ENCODE data around the gene ZNF544. TPM values are rescaled to one million over a fixed set of nuclear protein-coding genes. Genes with fewer than 3 reads are reported as not detected.

The ZNF544 gene
- total RNA-seq, 2 donors from 2014 or later: 43.4 to 44.6 TPM

GRCh38 chr19:58277197-58277596 is 48.5 kb downstream of the ZNF544 start:
- no peak for ATAC-seq (replicated peaks)
- H3K27me3 Mint-ChIP-seq: no peaks in the 10 kb centered on the region
- no peak overlapping the region for H3K27ac Mint-ChIP-seq
- H3K36me3 Mint-ChIP-seq (ENCODE audit: low read depth): peaks cover 75% of the 10 kb centered on the region
- H3K4me3 Mint-ChIP-seq: peak overlapping the region; percentile 97
- peaks cover 3% of the 10 kb centered on the region for H3K9me3 Mint-ChIP-seq
- H3K4me1 Mint-ChIP-seq: peaks cover 20% of the 10 kb centered on the region

- peaks cover 20% of the 10 kb centered on the region for H3K4me1 Mint-ChIP-seq
Measured at GRCh38 chr19:58277748-58278540, 49.2 kb downstream of the ZNF544 start.

GRCh38 chr19:58278541-58279041 is 49.9 kb downstream of the ZNF544 start, which contains the start of gene ZNF8:
TSS of gene ZNF8 (plus strand) at chr19:58278955. CDS start at chr19:58279082, 127 bp downstream.
- peak within 1 kb of the TSS; percentile 97 for H3K4me3 Mint-ChIP-seq
- H3K36me3 Mint-ChIP-seq (ENCODE audit: low read depth): peaks cover 68% of the 10 kb centered on the region
- peaks cover 20% of the 10 kb centered on the region for H3K4me1 Mint-ChIP-seq

More at GRCh38 chr19:58277748-58278540, 49.2 kb downstream of the ZNF544 start:
- no peaks in the 10 kb centered on the region for H3K27me3 Mint-ChIP-seq
- H3K9me3 Mint-ChIP-seq: peaks cover 3% of the 10 kb centered on the region
- H3K27ac Mint-ChIP-seq: peak overlapping the region; percentile 98
- peak overlapping the region; percentile 97 for H3K4me3 Mint-ChIP-seq
- peaks cover 69% of the 10 kb centered on the region for H3K36me3 Mint-ChIP-seq (ENCODE audit: low read depth)
- no peak for ATAC-seq (replicated peaks)

GRCh38 chr19:58279042-58279924 is 50.6 kb downstream of the ZNF544 start:
- H3K36me3 Mint-ChIP-seq (ENCODE audit: low read depth): peaks cover 61% of the 10 kb centered on the region
- H3K4me3 Mint-ChIP-seq: peak overlapping the region; percentile 97
- no peaks in the 10 kb centered on the region for H3K27me3 Mint-ChIP-seq
- H3K4me1 Mint-ChIP-seq: peaks cover 20% of the 10 kb centered on the region
- ATAC-seq (replicated peaks): peak; percentile 18
- peak overlapping the region; percentile 98 for H3K27ac Mint-ChIP-seq
- H3K9me3 Mint-ChIP-seq: peaks cover 3% of the 10 kb centered on the region

More at GRCh38 chr19:58278541-58279041, 49.9 kb downstream of the ZNF544 start, which contains the start of gene ZNF8:
- Mint-ChIP-seq H3K27me3 (no peaks in the 10 kb centered on the region), H3K27ac (peak within 1 kb of the TSS; percentile 98), H3K9me3 (peaks cover 3% of the 10 kb centered on the region)
- peak; percentile 97 for ATAC-seq (replicated peaks)

- peaks cover 20% of the 10 kb centered on the region for H3K4me1 Mint-ChIP-seq
- H3K27ac Mint-ChIP-seq: peak overlapping the region; percentile 98
- H3K9me3 Mint-ChIP-seq: peaks cover 3% of the 10 kb centered on the region
- ATAC-seq (replicated peaks): no peak
- peaks cover 54% of the 10 kb centered on the region for H3K36me3 Mint-ChIP-seq (ENCODE audit: low read depth)
- H3K4me3 Mint-ChIP-seq: peak overlapping the region; percentile 97
- H3K27me3 Mint-ChIP-seq: no peaks in the 10 kb centered on the region
Measured at GRCh38 chr19:58279925-58280316, 51.2 kb downstream of the ZNF544 start.

GRCh38 chr19:58284199-58284598 is 55.5 kb downstream of the ZNF544 start:
- no peak overlapping the region for H3K4me3 Mint-ChIP-seq
- peaks cover 58% of the 10 kb centered on the region for H3K36me3 Mint-ChIP-seq (ENCODE audit: low read depth)
- H3K27me3 Mint-ChIP-seq: no peaks in the 10 kb centered on the region
- no peak overlapping the region for H3K27ac Mint-ChIP-seq
- peaks cover 15% of the 10 kb centered on the region for H3K4me1 Mint-ChIP-seq
- H3K9me3 Mint-ChIP-seq: no peaks in the 10 kb centered on the region
- ATAC-seq (replicated peaks): no peak

- H3K27me3 Mint-ChIP-seq: no peaks in the 10 kb centered on the region
- H3K4me3 Mint-ChIP-seq: no peak overlapping the region
- peaks cover 97% of the 10 kb centered on the region for H3K36me3 Mint-ChIP-seq (ENCODE audit: low read depth)
- peaks cover 6% of the 10 kb centered on the region for H3K4me1 Mint-ChIP-seq
- H3K27ac Mint-ChIP-seq: no peak overlapping the region
- peaks cover 13% of the 10 kb centered on the region for H3K9me3 Mint-ChIP-seq
- ATAC-seq (replicated peaks): no peak
Measured at GRCh38 chr19:58291943-58292342, 63.2 kb downstream of the ZNF544 start.

- no peak overlapping the region for H3K4me3 Mint-ChIP-seq
- H3K27ac Mint-ChIP-seq: no peak overlapping the region
- H3K9me3 Mint-ChIP-seq: peaks cover 13% of the 10 kb centered on the region
- no peaks in the 10 kb centered on the region for H3K27me3 Mint-ChIP-seq
- H3K4me1 Mint-ChIP-seq: peaks cover 6% of the 10 kb centered on the region
- no peak for ATAC-seq (replicated peaks)
- peaks cover 87% of the 10 kb centered on the region for H3K36me3 Mint-ChIP-seq (ENCODE audit: low read depth)
Measured at GRCh38 chr19:58294743-58295374, 66.1 kb downstream of the ZNF544 start.

GRCh38 chr19:58296104-58296503 is 67.4 kb downstream of the ZNF544 start:
- peaks cover 13% of the 10 kb centered on the region for H3K9me3 Mint-ChIP-seq
- peaks cover 87% of the 10 kb centered on the region for H3K36me3 Mint-ChIP-seq (ENCODE audit: low read depth)
- H3K4me1 Mint-ChIP-seq: peaks cover 5% of the 10 kb centered on the region
- H3K4me3 Mint-ChIP-seq: no peak overlapping the region
- no peak overlapping the region for H3K27ac Mint-ChIP-seq
- no peaks in the 10 kb centered on the region for H3K27me3 Mint-ChIP-seq
- ATAC-seq (replicated peaks): no peak

GRCh38 chr19:58300620-58301019 is 71.9 kb downstream of the ZNF544 start:
- no peak overlapping the region for H3K4me3 Mint-ChIP-seq
- H3K27ac Mint-ChIP-seq: no peak overlapping the region
- no peaks in the 10 kb centered on the region for H3K9me3 Mint-ChIP-seq
- H3K4me1 Mint-ChIP-seq: no peaks in the 10 kb centered on the region
- H3K27me3 Mint-ChIP-seq: no peaks in the 10 kb centered on the region
- peaks cover 54% of the 10 kb centered on the region for H3K36me3 Mint-ChIP-seq (ENCODE audit: low read depth)
- ATAC-seq (replicated peaks): no peak

- Mint-ChIP-seq H3K36me3 (ENCODE audit: low read depth) (peaks cover 62% of the 10 kb centered on the region), H3K27ac (peak overlapping the region; percentile 96), H3K4me1 (peaks cover 17% of the 10 kb centered on the region), H3K9me3 (no peaks in the 10 kb centered on the region), H3K27me3 (no peaks in the 10 kb centered on the region), H3K4me3 (peak overlapping the region; percentile 91)
- no peak for ATAC-seq (replicated peaks)
Measured at GRCh38 chr19:58304255-58304654, 75.5 kb downstream of the ZNF544 start.

GRCh38 chr19:58304748-58305064 is 76.0 kb downstream of the ZNF544 start:
- Mint-ChIP-seq H3K9me3 (no peaks in the 10 kb centered on the region), H3K27me3 (no peaks in the 10 kb centered on the region), H3K4me1 (peaks cover 21% of the 10 kb centered on the region), H3K27ac (peak overlapping the region; percentile 96), H3K36me3 (ENCODE audit: low read depth) (peaks cover 66% of the 10 kb centered on the region), H3K4me3 (peak overlapping the region; percentile 91)
- peak; percentile 13 for ATAC-seq (replicated peaks)

- H3K4me3 Mint-ChIP-seq: peak within 1 kb of the TSS; percentile 91
- peaks cover 66% of the 10 kb centered on the region for H3K36me3 Mint-ChIP-seq (ENCODE audit: low read depth)
- no peaks in the 10 kb centered on the region for H3K27me3 Mint-ChIP-seq
- peak within 1 kb of the TSS; percentile 96 for H3K27ac Mint-ChIP-seq
- ATAC-seq (replicated peaks): peak; percentile 99
- H3K9me3 Mint-ChIP-seq: no peaks in the 10 kb centered on the region
- peaks cover 22% of the 10 kb centered on the region for H3K4me1 Mint-ChIP-seq
Measured at GRCh38 chr19:58305065-58305931, 76.6 kb downstream of the ZNF544 start, which contains the start of gene ERVK3-1. TSS of gene ERVK3-1 (plus strand) at chr19:58305377. CDS start at chr19:58312169, 6,792 bp downstream.
